Endothelial cell of umbilical vein (primary cell): ENCODE data around the gene SPAG4.

Experiments
- EZH2 ChIP-seq: IDR thresholded peaks from 2 replicates; pipeline ENCODE4 v1.6.1; 2012; ENCODE audit warnings: borderline replicate concordance, low read depth, mild to moderate bottlenecking, moderate library complexity, low read length, inconsistent platforms; ENCODE audit not compliant: severe bottlenecking
- GATA2 ChIP-seq: IDR thresholded peaks from 2 replicates; pipeline ENCODE4 v1.7.0; 2011; ENCODE audit warnings: low read depth, mild to moderate bottlenecking, moderate library complexity, mixed read lengths, low read length; ENCODE audit not compliant: insufficient read length, insufficient read depth
- JUN ChIP-seq: IDR thresholded peaks from 2 replicates; pipeline ENCODE4 v1.6.1; 2011; ENCODE audit warnings: borderline replicate concordance, low read depth; ENCODE audit not compliant: insufficient read length, insufficient read depth
- MAX ChIP-seq: IDR thresholded peaks from 2 replicates; pipeline ENCODE4 v1.6.1; 2011; ENCODE audit not compliant: insufficient read depth, insufficient read length
- MYC ChIP-seq: IDR thresholded peaks from one replicate; pipeline ENCODE4 v1.6.1; 2011; ENCODE audit warnings: mild to moderate bottlenecking, low read depth, low read length
- POLR2A ChIP-seq: IDR thresholded peaks from 2 replicates; pipeline ENCODE4 v1.6.1; 2012; ENCODE audit warnings: low read depth, mild to moderate bottlenecking, control low read depth, low read length
- POLR2AphosphoS5 ChIP-seq: IDR thresholded peaks from 2 replicates; pipeline ENCODE4 v1.6.1; 2012; ENCODE audit warnings: low read depth, mild to moderate bottlenecking, control low read depth, low read length, moderate library complexity; ENCODE audit not compliant: insufficient read depth
- TF ChIP-seq, protein P1 (sequence below), 2 donors: IDR thresholded peaks; 1 replicate in 1 of 2; 2 replicates in 1 of 2; pipeline ENCODE4 v1.5.1; 2011; ENCODE audit warnings: low read length in 2 of 2, mild to moderate bottlenecking in 2 of 2, moderate library complexity in 2 of 2, control low read depth in 1 of 2, inconsistent platforms in 1 of 2, low read depth in 1 of 2; ENCODE audit not compliant: insufficient read depth in 1 of 2; ENCODE audit errors: extremely low read depth in 1 of 2

- no peak for TF ChIP-seq POLR2A
- no peak for TF ChIP-seq EZH2
- no peak for TF ChIP-seq MAX
- TF ChIP-seq, protein P1, sequence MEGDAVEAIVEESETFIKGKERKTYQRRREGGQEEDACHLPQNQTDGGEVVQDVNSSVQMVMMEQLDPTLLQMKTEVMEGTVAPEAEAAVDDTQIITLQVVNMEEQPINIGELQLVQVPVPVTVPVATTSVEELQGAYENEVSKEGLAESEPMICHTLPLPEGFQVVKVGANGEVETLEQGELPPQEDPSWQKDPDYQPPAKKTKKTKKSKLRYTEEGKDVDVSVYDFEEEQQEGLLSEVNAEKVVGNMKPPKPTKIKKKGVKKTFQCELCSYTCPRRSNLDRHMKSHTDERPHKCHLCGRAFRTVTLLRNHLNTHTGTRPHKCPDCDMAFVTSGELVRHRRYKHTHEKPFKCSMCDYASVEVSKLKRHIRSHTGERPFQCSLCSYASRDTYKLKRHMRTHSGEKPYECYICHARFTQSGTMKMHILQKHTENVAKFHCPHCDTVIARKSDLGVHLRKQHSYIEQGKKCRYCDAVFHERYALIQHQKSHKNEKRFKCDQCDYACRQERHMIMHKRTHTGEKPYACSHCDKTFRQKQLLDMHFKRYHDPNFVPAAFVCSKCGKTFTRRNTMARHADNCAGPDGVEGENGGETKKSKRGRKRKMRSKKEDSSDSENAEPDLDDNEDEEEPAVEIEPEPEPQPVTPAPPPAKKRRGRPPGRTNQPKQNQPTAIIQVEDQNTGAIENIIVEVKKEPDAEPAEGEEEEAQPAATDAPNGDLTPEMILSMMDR (IDR thresholded peaks at IDR 0.05; ENCODE audit: extremely low read depth in 1 of 2, insufficient read depth in 1 of 2, low read depth in 1 of 2, low read length in 2 of 2), result peak in 1 of 2 donors; percentile 0
- TF ChIP-seq POLR2AphosphoS5, result no peak
- TF ChIP-seq GATA2, result no peak
- no peak for TF ChIP-seq MYC
- no peak for TF ChIP-seq JUN
Measured at GRCh38 chr20:35621560-35621946, 5.9 kb downstream of the SPAG4 start.
